GM23338 (cell line): ENCODE data around the gene OIP5. TPM values are rescaled to one million over a fixed set of nuclear protein-coding genes. Genes with fewer than 3 reads are reported as not detected.
"Not testable (repeated sequence)": the region's sequence is repeated elsewhere in the genome, so short reads cannot be mapped to it uniquely, and the experiment has no call there.

ENCODE experiments used
- ATAC-seq: fragments of 200-7000 bp; cut with Tn5 transposase; 3 replicates; pipeline ENCODE4 v1.9.1; 2020
- DNase-seq: peaks from one replicate; pipeline ENCODE4 v3.0.0-alpha.2; 2015; ENCODE audit warnings: low spot score
- H2AFZ ChIP-seq: fragments of 200-600 bp; sonication (generic); 2 replicates; pipeline ENCODE4 v1.8.0; 2016; ENCODE audit warnings: antibody characterized with exemption, mild to moderate bottlenecking, moderate library complexity
- H3F3A ChIP-seq: fragments of 200-600 bp; sonication (generic); replicated peaks from 2 replicates; pipeline ENCODE4 v1.8.0; 2017; ENCODE audit warnings: antibody characterized with exemption, mixed run types, low read depth
- H3K27ac ChIP-seq: fragments of 200-600 bp; sonication (generic); 2 replicates; pipeline ENCODE4 v1.6.1; 2016; ENCODE audit warnings: low read depth
- H3K27me3 ChIP-seq: fragments of 200-600 bp; sonication (generic); 2 replicates; pipeline ENCODE4 v1.8.0; 2016; ENCODE audit warnings: mild to moderate bottlenecking, mixed run types, moderate library complexity; ENCODE audit not compliant: insufficient read depth
- H3K36me3 ChIP-seq: fragments of 200-600 bp; sonication (generic); 2 replicates; pipeline ENCODE4 v1.8.0; 2016; ENCODE audit warnings: mild to moderate bottlenecking; ENCODE audit not compliant: insufficient read depth
- H3K4me1 ChIP-seq: fragments of 200-600 bp; sonication (generic); 2 replicates; pipeline ENCODE4 v1.8.0; 2016; ENCODE audit warnings: mild to moderate bottlenecking, moderate library complexity; ENCODE audit not compliant: insufficient read depth
- H3K4me2 ChIP-seq: fragments of 200-600 bp; sonication (generic); 2 replicates; pipeline ENCODE4 v1.7.1; 2017; ENCODE audit warnings: mixed run types
- H3K4me3 ChIP-seq: fragments of 200-600 bp; sonication (generic); 2 replicates; pipeline ENCODE4 v1.6.1; 2016; ENCODE audit warnings: mixed run types
- H3K79me2 ChIP-seq: fragments of 200-600 bp; sonication (generic); replicated peaks from 2 replicates; pipeline ENCODE4 v1.8.0; 2017; ENCODE audit warnings: mild to moderate bottlenecking; ENCODE audit not compliant: insufficient read depth
- H3K9me2 ChIP-seq: fragments of 200-600 bp; sonication (generic); 2 replicates; pipeline ENCODE4 v1.8.0; 2017; ENCODE audit not compliant: insufficient read depth
- H4K20me1 ChIP-seq: fragments of 200-600 bp; sonication (generic); replicated peaks from 2 replicates; pipeline ENCODE4 v1.8.0; 2017; ENCODE audit warnings: mild to moderate bottlenecking; ENCODE audit not compliant: insufficient read depth
- H3K27ac Mint-ChIP-seq: 2 replicates; pipeline ENCODE4 v1.8.0; 2020; ENCODE audit warnings: inconsistent platforms, mild to moderate bottlenecking, moderate library complexity, mixed read lengths
- H3K27me3 Mint-ChIP-seq: 3 replicates; pipeline ENCODE4 v1.8.0; 2022; ENCODE audit warnings: low read depth, mild to moderate bottlenecking, moderate library complexity, mixed read lengths, inconsistent platforms; ENCODE audit not compliant: insufficient read depth, poor library complexity
- H3K36me3 Mint-ChIP-seq: 3 replicates; pipeline ENCODE4 v1.8.0; 2021; ENCODE audit warnings: low read depth, mild to moderate bottlenecking, inconsistent platforms, moderate library complexity, mixed read lengths
- H3K4me1 Mint-ChIP-seq: 3 replicates; pipeline ENCODE4 v1.8.0; 2020; ENCODE audit warnings: mild to moderate bottlenecking, inconsistent platforms, mixed read lengths
- H3K4me3 Mint-ChIP-seq: 3 replicates; pipeline ENCODE4 v1.8.0; 2021; ENCODE audit warnings: moderate library complexity, mild to moderate bottlenecking, inconsistent platforms, mixed read lengths
- H3K9me3 Mint-ChIP-seq: 3 replicates; pipeline ENCODE4 v1.8.0; 2020; ENCODE audit warnings: moderate library complexity, mild to moderate bottlenecking, inconsistent platforms, mixed read lengths
- CREB1 ChIP-seq: fragments of 250-450 bp; sonication (Bioruptor Pico); IDR thresholded peaks from 2 replicates; pipeline ENCODE4 v1.5.0; 2020; ENCODE audit warnings: low read depth, mild to moderate bottlenecking, moderate library complexity
- EZH2 ChIP-seq: fragments of 200-600 bp; sonication (generic); IDR thresholded peaks from one replicate; pipeline ENCODE4 v1.8.0; 2017; ENCODE audit warnings: antibody characterized with exemption, mild to moderate bottlenecking, low read depth; ENCODE audit not compliant: unreplicated experiment
- JUNB ChIP-seq: IDR thresholded peaks from one replicate; pipeline ENCODE4 v1.6.1; 2016; ENCODE audit warnings: antibody characterized with exemption; ENCODE audit not compliant: unreplicated experiment
- NANOG ChIP-seq: IDR thresholded peaks from 2 replicates; pipeline ENCODE4 v1.6.1; 2016; ENCODE audit warnings: antibody characterized with exemption, borderline replicate concordance
- REST ChIP-seq: IDR thresholded peaks from one replicate; pipeline ENCODE4 v1.6.1; 2018; ENCODE audit warnings: antibody characterized with exemption; ENCODE audit not compliant: unreplicated experiment
- STAT1 ChIP-seq: IDR thresholded peaks from one replicate; pipeline ENCODE4 v1.6.1; 2016; ENCODE audit warnings: antibody characterized with exemption; ENCODE audit not compliant: unreplicated experiment
- polyA plus RNA-seq: library from polyadenylated mRNA; unstranded; fragments of >200 nt; fragmentation: Nextera tagmentation; extraction: Ambion mirVana; gene quantifications from 2 replicates; pipeline ENCODE4 v1.2.1, GENCODE V29; 2016
- total RNA-seq: library from RNA; depleted of rRNA; stranded (reverse); fragments of >200 nt; shearing (Covaris generic); gene quantifications from 2 replicates; pipeline ENCODE4 v1.2.3, GENCODE V29; 2014
- TF ChIP-seq, protein P1 (sequence below): fragments of 250-450 bp; sonication (Bioruptor Pico); IDR thresholded peaks from 2 replicates; pipeline ENCODE4 v1.5.0; 2020; ENCODE audit warnings: mild to moderate bottlenecking, moderate library complexity

The OIP5 gene
- total and polyA plus RNA-seq, 2 experiments from 2014 or later = 61.1 to 71.7 TPM

- not testable (repeated sequence) for H3K4me3 Mint-ChIP-seq, H3K27me3 ChIP-seq, DNase-seq, H3K27me3 Mint-ChIP-seq, H3F3A ChIP-seq, ATAC-seq, H3K9me3 Mint-ChIP-seq, H3K9me2 ChIP-seq, H3K4me3 ChIP-seq, H2AFZ ChIP-seq, H3K79me2 ChIP-seq
- H3K27ac ChIP-seq = peak overlapping the region; percentile 80
- peaks cover 47% of the 10 kb centered on the region for H3K4me1 Mint-ChIP-seq
- H3K36me3 Mint-ChIP-seq = peaks cover 37% of the 10 kb centered on the region
- peaks cover 27% of the 10 kb centered on the region for H4K20me1 ChIP-seq
- peak overlapping the region; percentile 25; the same call in 1 of the 2 replicates for H3K4me2 ChIP-seq
- peak overlapping the region; percentile 49 for H3K27ac Mint-ChIP-seq
- H3K4me1 ChIP-seq = peaks cover 45% of the 10 kb centered on the region
- H3K36me3 ChIP-seq = peaks cover 20% of the 10 kb centered on the region
Measured at GRCh38 chr15:41301139-41301538, 31.3 kb downstream of the OIP5 start.

DNA sequence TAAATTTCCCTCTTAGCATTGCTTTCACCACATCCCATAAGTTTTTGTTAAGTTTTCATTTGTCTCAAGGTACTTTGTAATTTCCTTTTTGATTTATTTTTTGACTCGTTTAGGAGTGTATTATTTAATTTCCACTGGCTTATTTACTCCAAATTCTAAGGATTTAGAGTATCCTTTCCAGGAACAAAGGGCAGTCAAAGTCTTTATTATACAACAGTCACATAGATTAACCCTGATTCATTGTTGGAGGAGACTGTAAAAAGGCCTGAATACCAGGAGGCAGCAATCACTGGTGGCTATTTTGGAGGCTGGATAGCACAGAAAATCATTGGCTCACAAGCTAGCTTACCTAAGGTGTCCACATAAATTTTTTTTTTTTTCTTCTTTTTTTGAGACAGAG lies 39.9 kb downstream of the OIP5 start:
- H3K79me2 ChIP-seq = peaks cover 68% of the 10 kb centered on the region
- no peaks in the 10 kb centered on the region for H3K9me3 Mint-ChIP-seq
- H3F3A ChIP-seq = peaks cover 9% of the 10 kb centered on the region; the same call in 1 of the 2 replicates
- H3K4me2 ChIP-seq = no peak overlapping the region
- H4K20me1 ChIP-seq = peaks cover 35% of the 10 kb centered on the region
- no peak overlapping the region; the same call in 1 of the 2 replicates for H3K27ac Mint-ChIP-seq
- no peak overlapping the region for H3K4me3 Mint-ChIP-seq
- H3K4me3 ChIP-seq = no peak overlapping the region
- H2AFZ ChIP-seq = no peak overlapping the region
- H3K4me1 Mint-ChIP-seq = peaks cover 5% of the 10 kb centered on the region; the same call in 1 of the 3 replicates
- H3K27me3 ChIP-seq = no peaks in the 10 kb centered on the region
- no peaks in the 10 kb centered on the region for H3K9me2 ChIP-seq
- no peaks in the 10 kb centered on the region for H3K4me1 ChIP-seq
- no peak for TF ChIP-seq REST
- no peak for TF ChIP-seq EZH2
- H3K27ac ChIP-seq = peak overlapping the region; percentile 48; the same call in 1 of the 2 replicates
- H3K36me3 Mint-ChIP-seq = peaks cover 52% of the 10 kb centered on the region
- DNase-seq = no peak
- no peak; the same call in 1 of the 3 replicates for ATAC-seq
- H3K36me3 ChIP-seq = peaks cover 37% of the 10 kb centered on the region
- H3K27me3 Mint-ChIP-seq = peaks cover 2% of the 10 kb centered on the region

DNA sequence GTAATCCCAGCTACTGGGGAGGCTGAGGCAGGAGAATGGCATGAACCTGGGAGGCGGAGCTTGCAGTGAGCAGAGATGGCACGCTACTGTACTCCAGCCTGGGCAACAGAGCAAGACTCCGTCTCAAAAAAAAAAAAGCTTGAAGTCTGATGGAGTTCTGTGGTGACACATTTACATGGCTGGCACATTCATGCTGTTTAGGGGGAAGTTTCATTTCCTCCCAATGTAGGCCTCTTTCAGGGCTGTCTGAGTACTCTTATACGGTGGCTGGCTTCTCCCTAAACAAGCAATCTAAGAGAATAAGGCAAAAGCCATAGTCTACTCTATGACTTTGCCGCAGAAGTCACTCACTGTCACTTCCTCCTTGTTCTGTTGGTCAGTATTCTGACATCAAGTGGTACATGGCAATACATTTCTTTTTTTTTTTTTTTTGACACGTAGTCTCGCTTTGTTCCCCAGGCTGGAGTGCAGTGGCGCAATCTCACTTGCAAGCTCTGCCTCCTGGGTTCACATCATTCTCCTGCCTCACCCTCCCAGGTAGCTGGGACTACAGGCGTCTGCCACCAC lies 41.2 kb downstream of the OIP5 start:
- no peak overlapping the region for H3K27ac ChIP-seq
- no peaks in the 10 kb centered on the region for H3K4me1 ChIP-seq
- Mint-ChIP-seq H3K27ac (no peak overlapping the region), H3K27me3 (peaks cover 2% of the 10 kb centered on the region), H3K9me3 (no peaks in the 10 kb centered on the region), H3K4me1 (peaks cover 7% of the 10 kb centered on the region; the same call in 2 of the 3 replicates), H3K4me3 (no peak overlapping the region), H3K36me3 (peaks cover 59% of the 10 kb centered on the region)
- H4K20me1 ChIP-seq = peaks cover 39% of the 10 kb centered on the region
- H3K4me2 ChIP-seq = no peak overlapping the region
- H3K4me3 ChIP-seq = no peak overlapping the region
- no peak for ATAC-seq
- H3K79me2 ChIP-seq = peaks cover 74% of the 10 kb centered on the region
- no peaks in the 10 kb centered on the region for H3K9me2 ChIP-seq
- H3K27me3 ChIP-seq = no peaks in the 10 kb centered on the region
- H3F3A ChIP-seq = peaks cover 5% of the 10 kb centered on the region; the same call in 1 of the 2 replicates
- no peak overlapping the region for H2AFZ ChIP-seq
- no peak for DNase-seq
- H3K36me3 ChIP-seq = peaks cover 37% of the 10 kb centered on the region
- TF ChIP-seq JUNB = no peak
- TF ChIP-seq NANOG = no peak
- TF ChIP-seq, protein P1, sequence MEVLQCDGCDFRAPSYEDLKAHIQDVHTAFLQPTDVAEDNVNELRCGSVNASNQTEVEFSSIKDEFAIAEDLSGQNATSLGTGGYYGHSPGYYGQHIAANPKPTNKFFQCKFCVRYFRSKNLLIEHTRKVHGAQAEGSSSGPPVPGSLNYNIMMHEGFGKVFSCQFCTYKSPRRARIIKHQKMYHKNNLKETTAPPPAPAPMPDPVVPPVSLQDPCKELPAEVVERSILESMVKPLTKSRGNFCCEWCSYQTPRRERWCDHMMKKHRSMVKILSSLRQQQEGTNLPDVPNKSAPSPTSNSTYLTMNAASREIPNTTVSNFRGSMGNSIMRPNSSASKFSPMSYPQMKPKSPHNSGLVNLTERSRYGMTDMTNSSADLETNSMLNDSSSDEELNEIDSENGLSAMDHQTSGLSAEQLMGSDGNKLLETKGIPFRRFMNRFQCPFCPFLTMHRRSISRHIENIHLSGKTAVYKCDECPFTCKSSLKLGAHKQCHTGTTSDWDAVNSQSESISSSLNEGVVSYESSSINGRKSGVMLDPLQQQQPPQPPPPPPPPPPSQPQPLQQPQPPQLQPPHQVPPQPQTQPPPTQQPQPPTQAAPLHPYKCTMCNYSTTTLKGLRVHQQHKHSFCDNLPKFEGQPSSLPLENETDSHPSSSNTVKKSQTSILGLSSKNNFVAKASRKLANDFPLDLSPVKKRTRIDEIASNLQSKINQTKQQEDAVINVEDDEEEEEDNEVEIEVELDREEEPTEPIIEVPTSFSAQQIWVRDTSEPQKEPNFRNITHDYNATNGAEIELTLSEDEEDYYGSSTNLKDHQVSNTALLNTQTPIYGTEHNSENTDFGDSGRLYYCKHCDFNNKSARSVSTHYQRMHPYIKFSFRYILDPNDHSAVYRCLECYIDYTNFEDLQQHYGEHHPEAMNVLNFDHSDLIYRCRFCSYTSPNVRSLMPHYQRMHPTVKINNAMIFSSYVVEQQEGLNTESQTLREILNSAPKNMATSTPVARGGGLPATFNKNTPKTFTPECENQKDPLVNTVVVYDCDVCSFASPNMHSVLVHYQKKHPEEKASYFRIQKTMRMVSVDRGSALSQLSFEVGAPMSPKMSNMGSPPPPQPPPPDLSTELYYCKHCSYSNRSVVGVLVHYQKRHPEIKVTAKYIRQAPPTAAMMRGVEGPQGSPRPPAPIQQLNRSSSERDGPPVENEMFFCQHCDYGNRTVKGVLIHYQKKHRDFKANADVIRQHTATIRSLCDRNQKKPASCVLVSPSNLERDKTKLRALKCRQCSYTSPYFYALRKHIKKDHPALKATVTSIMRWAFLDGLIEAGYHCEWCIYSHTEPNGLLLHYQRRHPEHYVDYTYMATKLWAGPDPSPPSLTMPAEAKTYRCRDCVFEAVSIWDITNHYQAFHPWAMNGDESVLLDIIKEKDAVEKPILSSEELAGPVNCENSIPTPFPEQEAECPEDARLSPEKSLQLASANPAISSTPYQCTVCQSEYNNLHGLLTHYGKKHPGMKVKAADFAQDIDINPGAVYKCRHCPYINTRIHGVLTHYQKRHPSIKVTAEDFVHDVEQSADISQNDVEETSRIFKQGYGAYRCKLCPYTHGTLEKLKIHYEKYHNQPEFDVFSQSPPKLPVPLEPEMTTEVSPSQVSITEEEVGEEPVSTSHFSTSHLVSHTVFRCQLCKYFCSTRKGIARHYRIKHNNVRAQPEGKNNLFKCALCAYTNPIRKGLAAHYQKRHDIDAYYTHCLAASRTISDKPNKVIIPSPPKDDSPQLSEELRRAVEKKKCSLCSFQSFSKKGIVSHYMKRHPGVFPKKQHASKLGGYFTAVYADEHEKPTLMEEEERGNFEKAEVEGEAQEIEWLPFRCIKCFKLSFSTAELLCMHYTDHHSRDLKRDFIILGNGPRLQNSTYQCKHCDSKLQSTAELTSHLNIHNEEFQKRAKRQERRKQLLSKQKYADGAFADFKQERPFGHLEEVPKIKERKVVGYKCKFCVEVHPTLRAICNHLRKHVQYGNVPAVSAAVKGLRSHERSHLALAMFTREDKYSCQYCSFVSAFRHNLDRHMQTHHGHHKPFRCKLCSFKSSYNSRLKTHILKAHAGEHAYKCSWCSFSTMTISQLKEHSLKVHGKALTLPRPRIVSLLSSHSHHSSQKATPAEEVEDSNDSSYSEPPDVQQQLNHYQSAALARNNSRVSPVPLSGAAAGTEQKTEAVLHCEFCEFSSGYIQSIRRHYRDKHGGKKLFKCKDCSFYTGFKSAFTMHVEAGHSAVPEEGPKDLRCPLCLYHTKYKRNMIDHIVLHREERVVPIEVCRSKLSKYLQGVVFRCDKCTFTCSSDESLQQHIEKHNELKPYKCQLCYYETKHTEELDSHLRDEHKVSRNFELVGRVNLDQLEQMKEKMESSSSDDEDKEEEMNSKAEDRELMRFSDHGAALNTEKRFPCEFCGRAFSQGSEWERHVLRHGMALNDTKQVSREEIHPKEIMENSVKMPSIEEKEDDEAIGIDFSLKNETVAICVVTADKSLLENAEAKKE (CRISPR knock-in tag) = no peak
- no peak for TF ChIP-seq CREB1
- TF ChIP-seq STAT1 = no peak
